GM21723 (cell line): ENCODE data around the gene HOXD8.

Experiments used
- ATAC-seq: cut with Tn5 transposase; IDR thresholded peaks from one replicate; pipeline ENCODE4 v1.9.1; 2021; ENCODE audit warnings: mild to moderate bottlenecking, moderate library complexity; ENCODE audit not compliant: unreplicated experiment

Gene HOXD8

DNA sequence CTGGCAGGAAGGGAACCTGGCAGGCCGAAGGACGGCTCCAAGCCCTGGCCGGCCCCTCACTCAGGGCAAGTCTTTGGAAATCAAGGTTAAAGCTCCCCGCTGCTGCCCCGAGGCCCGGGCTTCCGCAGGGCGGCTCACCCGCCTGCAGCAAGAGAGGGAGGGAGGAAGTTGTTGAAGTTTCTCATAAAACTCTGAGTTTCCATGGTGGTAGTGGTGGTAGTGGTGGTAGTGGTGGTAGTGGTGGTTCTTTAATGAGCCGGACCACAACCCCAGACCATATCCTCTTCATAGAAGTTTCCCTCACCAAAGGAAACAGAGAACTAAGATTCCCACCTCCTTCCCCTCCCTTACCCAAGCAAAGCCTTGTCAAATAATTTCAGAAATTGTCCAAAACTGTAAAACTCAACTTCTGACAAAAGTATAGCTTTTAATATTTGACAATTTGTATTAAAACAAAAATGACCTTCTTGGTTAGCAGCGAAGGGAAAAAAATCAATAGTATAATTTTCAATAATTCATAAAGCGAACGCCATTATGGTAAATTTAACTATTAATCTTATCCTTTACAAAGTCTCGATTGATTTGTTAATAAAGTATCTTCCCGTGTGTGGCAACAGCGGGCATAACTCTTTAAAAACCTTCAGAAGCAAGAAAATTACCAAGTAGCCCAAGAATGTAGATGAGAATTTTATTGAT is 14.4 kb upstream of the HOXD8 start:
- no peak for ATAC-seq

DNA sequence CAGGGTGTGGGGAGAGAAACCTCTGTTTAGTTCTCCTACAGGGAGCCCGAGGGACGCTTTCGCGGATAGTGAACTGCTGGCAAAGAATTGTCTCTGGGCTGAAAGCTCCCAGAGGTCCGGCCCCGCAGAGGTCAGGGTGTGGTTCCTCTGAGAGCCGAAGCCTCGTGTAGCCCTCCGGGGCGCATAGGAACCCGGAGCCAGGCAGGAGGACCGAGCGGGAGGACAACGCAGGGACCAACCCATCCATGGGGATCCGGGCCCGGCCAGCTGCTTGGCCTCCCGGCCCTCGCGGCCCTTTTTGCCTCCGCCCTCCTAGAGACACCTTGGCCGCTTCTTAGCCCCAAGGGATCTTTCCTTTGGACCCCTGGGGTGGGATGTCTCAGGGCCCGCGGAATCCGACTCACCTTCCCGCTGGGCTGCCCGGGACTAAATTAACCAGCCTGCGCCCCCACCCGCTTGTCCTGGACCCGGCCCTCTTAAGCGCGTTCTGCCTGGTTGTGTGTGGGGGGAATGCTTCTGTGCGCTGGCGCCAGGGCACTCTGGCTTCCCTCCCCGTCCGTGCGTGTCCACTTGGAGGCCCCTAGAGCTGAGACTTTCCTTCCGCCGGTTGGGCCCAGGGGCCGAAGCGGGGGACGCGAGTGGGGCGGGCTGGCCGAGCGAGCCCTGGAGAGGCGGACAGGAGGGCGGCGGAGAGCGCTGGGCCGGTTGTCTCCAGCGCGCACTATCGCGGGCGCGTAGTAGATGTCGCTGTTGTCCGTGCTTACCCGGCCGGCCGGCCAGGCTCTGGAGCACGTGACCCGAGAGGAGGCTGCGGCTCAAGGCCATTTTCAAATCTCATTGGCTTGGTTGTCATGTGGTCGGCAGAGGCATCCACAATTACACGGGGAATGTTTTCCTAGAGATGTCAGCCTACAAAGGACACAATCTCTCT is 13.4 kb upstream of the HOXD8 start, which contains the start of gene HOXD10:
TSS of gene HOXD10 (plus strand) at position 896 of the 931 bp plus-strand sequence. CDS start 56 bp downstream, outside the sequence.
- no peak for ATAC-seq

DNA sequence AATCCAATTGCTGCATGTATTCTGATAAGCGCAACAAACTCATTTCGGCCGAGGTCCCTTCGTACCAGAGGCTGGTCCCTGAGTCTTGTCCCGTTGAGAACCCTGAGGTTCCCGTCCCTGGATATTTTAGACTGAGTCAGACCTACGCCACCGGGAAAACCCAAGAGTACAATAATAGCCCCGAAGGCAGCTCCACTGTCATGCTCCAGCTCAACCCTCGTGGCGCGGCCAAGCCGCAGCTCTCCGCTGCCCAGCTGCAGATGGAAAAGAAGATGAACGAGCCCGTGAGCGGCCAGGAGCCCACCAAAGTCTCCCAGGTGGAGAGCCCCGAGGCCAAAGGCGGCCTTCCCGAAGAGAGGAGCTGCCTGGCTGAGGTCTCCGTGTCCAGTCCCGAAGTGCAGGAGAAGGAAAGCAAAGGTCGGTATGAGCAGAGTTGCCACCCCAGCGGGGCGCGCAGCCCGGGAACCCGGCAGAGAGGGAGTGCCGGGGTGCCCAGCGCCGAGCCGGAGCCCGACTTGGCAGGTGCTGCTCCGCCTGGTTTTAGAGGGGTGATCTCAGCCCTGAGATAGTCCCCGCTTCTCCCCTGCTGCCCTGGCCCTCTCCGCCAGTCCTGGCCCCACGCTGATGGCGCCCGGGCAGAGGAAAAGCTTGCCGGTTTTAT is 12.2 kb upstream of the HOXD8 start:
- no peak for ATAC-seq

DNA sequence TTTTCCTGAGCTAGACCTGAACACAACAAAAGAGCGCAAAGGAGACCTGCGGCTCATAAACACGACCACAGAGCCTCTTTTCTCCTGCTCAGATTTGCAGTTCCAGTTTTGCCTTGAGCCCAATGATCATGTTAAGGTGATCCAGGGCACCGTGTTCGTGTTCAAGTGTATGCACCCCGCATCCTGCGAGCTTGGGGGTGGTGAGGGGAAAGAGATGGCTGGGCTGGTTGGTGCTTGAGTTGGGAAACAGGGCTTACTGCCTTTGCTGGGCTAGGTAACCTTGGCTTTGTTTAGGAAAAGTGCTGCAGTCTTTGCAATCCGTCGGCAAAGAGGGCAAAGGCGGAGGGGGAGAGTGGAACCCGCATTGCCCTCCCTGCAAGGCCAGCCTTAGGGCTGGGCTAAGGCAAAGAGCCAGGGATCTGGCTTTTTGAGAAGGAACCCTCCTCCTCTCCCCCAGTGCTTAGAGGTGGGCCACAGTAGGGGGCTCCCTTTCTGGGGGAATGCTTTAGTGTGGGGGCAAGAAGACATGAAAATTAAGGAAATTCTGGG is 11.6 kb upstream of the HOXD8 start:
- ATAC-seq, result no peak

DNA sequence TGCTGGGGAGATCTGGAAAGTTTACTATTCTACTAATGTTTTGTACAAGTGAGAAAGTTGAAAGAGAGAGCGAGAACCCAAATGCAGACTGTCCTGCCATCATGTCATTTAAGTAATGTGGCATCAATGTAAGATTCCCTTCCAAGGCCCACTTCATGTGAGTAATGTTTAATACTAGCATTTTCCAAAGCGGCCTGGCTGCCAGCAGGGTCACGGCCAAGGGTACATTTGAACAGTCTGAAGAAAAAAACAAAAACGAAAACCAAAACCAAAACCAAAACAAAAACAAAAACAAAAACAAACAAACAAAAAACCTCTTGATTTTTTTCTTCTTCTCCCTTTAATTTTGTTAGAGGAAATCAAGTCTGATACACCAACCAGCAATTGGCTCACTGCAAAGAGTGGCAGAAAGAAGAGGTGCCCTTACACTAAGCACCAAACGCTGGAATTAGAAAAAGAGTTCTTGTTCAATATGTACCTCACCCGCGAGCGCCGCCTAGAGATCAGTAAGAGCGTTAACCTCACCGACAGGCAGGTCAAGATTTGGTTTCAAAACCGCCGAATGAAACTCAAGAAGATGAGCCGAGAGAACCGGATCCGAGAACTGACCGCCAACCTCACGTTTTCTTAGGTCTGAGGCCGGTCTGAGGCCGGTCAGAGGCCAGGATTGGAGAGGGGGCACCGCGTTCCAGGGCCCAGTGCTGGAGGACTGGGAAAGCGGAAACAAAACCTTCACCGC is 10.7 kb upstream of the HOXD8 start:
- ATAC-seq, result no peak

DNA sequence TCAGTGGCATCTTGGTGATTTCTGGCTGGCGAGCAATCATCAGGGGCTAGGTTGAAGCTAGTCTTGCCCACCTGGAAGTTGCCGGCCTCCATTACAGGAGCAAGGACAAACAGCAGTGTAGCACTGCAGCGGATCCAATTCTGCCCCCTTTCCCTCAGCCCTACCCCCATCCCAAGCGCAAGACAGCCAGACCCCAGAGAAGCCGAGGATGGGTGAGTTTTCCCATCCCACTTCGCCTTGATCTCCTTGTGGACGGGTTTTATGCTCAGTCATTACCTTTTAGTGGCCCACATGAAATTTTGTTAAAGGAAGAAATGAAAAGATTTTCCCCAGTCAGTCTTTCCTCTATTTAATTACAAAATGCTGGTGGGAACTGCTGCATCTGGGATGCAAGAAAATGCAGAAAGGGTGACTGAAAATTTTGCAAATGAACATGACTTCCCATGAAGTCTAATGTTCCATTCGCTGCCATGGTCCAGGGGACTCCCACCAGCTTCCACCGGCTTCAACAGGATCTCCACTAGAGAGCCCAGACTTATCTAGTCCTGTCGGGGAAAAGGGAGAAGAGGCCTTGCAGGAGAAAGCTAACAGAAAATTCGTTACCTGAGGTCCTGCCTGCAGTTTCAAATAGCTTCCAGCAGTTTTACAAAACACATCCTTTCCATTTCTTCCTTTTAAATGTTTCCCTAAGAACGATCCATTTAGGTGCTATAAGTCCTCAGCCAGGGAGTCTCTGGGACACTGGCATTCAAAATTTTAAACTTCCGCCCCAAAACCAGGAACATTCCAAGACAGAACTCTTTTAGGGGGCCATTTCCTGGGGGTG is 8.9 kb upstream of the HOXD8 start:
- ATAC-seq, result no peak

DNA sequence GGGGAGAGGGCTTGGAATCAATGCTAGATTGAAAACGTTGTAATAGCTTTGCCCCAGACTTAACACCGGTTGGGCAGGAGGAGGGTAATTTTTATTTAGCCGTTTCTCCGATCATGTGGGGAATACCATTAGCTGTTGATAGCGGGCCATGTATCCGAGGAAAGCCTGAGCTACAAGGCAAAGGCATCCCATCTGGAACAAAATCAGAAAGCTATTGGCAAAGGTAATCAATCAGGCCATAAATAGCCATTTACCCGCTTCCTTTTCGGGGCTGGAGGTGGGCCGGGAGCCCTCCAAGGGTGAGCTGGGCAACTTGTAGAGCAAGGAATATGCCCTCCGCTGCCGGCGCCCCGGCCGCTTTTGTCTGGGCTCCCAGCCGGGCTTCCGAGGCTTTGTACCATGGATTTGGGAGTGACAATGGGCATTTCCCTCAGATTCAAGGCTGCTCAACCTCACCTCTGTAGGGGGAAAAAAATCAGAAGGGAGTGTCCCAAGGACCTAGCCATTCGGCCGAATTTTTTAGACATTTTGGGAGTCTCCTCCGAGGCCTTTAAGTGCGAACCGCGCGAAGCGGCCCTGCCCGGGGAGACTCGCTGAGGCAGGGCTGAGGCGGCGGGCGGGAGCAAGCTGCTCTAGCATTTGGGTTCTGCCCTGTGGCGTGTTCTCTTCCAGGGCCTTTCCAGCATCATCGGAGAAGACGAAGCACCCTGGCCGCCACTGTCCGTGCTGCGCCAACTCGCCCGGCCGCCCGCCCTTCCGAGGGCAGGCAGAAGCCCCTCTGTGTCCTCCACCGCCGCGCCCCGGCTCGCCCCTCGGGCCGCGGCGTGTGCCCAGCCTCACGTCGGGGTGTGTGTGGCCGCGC is 8.1 kb upstream of the HOXD8 start:
- ATAC-seq, result no peak

DNA sequence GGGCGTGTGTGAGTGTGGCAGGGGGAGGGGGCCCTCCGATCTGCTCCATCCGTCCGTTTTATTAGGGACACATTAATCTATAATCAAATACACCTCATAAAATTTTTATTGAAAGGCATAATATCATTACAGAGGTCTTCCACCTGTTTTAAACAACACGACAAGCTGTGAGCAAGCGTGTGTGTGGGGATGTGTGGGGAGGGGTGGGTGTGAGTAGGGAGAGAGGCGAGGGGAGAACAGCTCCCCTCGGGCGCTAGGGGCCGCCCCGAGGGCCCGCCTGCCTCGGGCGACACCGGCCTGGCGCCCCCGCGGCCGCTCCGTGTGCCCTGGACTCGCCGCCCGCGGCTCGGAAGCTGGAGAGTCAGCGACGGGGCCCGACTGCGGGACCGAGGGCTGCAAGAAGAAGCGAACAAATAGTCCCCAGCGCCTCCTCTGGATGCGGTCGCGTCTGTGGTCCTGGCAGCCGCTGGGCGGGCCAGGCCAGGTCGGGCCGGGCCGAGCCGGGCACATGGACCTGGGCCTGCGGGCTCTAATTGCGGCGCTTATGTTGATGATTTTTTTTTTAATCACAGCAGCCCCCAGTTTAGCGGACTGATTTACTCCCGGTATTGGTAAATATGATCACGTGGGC is 7.3 kb upstream of the HOXD8 start:
- ATAC-seq, result no peak

DNA sequence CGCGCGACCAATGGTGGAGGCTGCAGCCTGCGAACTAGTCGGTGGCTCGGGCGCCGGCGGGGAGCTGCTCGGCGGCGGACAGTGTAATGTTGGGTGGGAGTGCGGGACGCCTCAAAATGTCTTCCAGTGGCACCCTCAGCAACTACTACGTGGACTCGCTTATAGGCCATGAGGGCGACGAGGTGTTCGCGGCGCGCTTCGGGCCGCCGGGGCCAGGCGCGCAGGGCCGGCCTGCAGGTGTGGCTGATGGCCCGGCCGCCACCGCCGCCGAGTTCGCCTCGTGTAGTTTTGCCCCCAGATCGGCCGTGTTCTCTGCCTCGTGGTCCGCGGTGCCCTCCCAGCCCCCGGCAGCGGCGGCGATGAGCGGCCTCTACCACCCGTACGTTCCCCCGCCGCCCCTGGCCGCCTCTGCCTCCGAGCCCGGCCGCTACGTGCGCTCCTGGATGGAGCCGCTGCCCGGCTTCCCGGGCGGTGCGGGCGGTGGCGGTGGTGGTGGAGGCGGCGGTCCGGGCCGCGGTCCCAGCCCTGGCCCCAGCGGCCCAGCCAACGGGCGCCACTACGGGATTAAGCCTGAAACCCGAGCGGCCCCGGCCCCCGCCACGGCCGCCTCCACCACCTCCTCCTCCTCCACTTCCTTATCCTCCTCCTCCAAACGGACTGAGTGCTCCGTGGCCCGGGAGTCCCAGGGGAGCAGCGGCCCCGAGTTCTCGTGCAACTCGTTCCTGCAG is 6.7 kb upstream of the HOXD8 start, which contains the start of gene HOXD9:
TSS of gene HOXD9 (plus strand) at position 37 of the 728 bp plus-strand sequence. CDS start at position 87, 50 bp downstream.
- no peak for ATAC-seq

DNA sequence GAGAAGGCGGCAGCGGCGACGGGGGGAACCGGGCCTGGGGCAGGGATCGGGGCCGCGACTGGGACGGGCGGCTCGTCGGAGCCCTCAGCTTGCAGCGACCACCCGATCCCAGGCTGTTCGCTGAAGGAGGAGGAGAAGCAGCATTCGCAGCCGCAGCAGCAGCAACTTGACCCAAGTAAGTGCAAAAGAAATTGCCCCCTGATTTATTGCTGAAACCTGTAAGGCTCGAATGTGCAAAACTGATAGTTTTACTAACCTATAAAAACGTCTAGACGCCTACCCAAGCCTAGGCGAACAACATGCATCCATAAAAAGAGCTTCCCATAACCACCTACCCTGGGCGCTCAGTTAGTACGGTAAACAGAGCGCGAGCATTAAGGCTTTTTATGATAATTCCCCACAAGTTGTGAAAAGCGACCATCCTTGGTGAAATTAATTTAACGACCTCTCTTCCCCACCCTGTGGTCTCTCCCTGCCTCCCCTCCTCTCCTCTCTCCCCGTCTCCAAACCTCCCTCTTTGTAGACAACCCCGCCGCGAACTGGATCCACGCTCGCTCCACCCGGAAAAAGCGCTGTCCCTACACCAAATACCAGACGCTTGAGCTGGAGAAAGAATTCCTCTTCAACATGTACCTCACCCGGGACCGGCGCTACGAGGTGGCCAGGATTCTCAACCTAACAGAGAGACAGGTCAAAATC is 5.9 kb upstream of the HOXD8 start:
- no peak for ATAC-seq

DNA sequence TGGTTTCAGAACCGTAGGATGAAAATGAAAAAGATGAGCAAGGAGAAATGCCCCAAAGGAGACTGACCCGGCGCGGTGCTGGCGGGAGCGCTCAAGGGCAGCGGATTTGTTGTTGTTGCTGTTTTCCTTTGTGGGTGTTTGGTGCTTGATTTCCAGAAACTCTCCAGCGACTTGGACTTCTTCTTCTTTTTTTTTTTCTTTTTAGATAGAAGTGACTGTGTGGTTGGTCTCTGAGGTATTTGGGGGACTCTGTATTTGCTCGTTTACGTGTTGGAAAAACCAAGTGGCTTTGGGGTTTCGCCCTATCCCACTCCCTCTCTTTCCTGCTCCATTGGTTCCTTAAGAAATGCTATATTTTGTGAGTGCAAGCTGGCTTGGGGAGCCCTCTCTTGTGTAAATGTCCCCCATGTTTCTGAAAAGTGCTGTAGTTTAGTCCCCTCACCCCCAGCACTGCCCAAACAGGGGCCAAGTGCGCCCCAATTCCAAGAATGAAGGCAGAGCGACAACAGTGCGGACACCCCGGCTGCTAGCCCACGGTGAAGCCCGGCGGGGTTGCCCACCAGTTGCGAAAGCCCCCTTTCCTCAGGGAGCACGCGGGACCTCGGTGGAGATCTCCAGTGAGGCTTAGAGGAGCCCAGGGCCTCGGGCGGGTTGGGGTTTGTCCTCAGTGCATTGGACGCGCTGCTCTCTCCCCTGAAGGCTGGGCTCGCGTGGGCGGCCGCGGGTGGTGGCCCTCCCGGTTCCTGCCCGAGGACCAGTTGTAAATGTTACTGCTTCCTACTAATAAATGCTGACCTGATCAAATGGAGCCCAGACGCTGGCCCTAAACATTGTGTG is 5.2 kb upstream of the HOXD8 start:
- no peak for ATAC-seq

DNA sequence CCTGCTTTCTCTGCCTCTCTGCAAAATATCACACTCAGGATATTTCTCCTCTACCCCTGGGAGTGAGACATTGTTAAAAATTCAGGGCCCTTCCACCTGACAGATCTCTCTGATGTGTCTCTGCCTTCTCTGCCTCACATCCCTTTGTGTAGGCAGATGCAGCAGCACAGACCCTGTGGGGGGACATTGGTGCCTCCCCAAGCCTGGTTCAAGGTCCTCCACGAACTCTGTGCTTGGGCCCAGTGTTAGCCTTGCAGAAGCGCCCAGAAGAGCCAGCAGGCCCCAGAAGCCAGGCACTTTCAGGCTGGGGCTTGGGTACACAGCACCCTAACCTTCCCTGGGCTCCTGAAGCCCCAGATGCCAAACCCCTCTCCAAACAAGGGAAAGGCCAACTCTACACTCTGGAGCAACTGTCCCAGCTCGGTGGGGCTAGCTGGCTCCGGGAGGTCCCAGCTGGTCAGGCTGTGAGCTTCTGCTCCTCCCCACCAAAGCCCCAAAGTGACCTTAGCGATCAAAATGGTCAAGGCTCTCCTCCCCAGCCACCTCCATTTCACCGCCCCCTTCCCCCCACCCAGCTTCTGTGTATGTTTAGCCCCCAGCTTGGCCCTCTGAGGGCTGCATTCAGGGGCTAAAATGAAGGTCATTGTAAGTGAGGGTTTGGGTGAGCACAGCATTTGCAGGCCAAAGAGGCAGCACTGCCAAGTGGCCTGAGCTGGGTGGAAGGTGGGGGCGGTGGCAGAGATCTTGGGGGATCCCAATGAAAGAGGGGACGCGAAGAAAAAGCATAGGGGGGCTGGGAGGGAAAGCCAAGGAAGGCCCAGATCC is 4.3 kb upstream of the HOXD8 start:
- ATAC-seq, result no peak

DNA sequence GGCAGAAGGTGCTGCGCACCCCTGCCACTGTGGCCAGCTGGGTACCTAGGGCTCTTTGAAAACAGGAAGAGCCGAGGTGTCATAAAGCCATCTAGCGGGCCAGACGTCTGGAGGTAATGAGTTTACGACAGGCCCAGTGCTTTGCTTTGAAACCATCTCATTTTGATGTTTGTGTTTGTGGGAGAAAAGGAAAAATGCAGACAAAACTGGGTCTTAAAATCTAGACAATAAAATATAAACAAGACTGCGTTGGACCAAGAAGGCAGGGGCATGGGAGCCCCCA is 3.8 kb upstream of the HOXD8 start:
- no peak for ATAC-seq

DNA sequence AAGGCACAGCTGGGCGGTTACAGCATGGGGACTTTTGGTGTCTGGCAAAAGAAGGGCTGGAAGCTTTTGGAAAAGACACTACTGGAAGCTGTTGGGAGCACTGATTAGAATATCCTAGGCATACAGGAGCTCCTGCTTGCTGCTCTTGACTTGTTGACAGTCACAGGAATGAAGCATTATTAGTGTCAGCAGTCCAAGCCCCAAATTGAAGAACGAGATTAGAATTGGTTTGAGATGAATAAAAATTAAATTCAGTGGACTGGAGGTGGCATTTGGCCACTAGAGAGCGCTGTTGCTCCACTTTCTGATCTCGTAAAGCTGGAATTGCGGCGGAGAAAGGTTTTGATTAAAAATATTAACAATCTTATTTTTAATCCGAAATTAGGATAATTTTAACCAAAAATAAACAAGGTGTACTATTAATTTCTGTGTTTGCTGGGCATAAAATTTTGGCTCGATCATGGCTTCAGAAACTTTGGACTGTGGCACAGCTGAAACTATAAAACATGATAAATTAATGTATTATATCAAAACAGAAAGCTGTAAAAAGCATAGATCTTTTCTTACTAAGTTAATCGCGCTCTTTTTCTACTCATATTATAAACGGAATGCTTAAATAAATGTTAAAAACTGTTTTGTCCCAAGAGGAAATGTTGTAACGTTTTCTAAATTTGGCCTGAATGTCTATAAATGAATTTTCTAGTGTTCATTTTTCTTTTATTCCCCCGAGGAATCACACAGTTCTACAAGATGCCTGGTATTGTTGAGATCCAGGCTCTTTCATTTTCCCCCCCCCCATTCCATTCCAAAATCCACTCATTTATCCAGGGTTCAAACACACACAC is 2.4 kb upstream of the HOXD8 start:
- ATAC-seq, result no peak

DNA sequence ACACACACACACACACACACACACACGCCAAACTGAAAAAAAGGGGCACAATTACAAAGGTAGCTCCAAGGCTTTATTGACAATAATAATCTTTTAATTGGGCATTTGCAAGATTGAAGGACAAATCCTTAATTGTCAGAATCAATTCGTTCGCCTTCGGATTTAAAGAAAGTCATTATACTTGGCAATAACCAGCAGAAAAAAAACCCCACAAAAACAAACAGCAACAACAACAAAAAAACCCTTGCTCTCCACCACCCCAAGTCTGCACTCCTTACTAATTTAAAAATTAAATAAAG is 1.8 kb upstream of the HOXD8 start:
- ATAC-seq, result no peak
